Activated CD4-positive, alpha-beta T cell treated with anti-CD3 and anti-CD28 coated beads, Interleukin-2, amount 50 U/mL, for 48 hours (primary cell): ENCODE measurements around the gene LTBP3.

Experiments used
- DNase-seq, 2 experiments: peaks; one replicate each; pipeline ENCODE4 v3.0.0-alpha.2; 2020

The LTBP3 gene

DNA sequence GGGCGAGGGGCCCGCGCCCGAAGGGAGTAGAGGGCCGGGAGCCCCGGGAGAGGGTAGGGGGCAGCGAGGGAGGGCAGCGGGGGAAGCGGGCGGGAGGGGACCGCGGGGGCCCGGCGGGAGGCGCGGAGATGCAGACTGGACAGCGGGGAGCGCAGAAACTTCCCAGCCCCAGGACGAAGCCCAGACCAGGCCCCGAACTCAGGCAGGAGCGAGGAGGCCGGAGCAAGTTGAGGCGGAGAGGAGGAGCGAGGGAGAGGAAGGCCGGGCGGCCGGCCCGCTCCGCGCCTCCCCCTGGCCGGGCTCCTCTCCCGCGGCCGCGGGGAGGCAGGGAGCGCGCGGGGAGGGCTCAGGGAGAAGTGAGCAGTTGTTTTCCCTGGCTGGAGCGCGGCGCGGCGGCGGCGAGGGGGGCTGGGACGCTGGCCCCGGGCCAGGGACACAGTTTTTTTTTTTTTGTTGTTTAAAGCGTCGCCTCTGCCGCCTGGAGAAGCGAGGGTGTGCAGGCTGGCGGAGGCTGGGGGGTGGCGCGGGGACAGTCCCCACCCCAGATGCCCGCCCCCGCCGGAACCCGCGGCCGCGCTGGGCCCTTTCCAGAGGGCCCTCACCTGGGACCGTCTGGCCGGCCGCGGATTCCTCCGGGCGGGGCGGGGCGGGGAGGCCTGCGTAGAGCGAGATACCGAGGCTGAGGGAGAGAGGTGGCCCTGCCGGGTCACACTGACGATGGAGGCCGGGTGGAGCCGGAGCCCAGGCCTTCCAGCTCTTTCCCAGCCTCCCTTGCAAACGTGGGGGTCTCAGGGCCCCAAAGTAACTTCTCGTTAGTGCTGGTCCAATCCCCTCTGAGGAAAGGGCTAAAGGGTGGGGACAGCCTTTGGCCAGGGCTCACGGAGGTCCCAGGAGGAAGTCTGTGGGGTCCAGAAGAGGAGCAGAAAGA is at the start of gene LTBP3:
Gene LTBP3 (minus strand): TSS at position 358 of the 928 bp plus-strand sequence. CDS start 400 bp downstream, outside the sequence.
- DNase-seq, result peak; percentile 56 to 64

DNA sequence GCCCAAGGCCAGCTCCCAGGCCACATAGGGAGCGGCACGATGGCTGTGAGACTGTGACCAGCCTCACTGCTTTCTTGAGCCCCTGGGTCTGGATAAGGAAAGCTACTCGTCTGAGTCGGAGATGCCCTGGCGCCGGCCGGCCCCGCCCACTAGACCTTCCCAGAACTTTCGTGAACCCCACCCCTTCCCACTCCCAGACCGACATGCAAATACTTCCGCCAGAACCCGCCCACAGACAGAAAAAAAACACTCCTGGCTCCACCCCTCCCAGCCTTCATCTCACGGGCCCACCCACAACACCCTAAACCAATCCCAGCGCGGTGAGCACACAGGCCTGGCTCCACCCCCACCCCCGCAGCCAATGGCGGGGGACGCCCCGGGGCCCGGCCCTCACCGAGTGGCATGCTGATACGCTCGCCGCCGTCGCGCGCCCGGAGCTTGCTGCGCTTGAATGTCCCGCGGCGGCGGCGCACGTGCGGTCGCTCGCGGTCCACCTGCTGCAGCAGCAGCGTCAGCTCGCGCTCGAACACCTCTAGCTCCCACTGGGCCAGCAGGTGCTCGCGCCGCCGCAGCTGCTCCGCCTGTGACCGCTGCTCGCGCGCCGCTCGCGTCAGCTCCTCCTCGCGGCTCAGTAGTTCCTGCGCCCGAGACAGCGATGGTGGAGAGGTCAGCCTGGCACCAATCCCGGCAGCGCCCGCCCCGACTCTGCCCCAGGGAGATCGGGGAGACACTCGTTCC is 48.9 kb upstream of the LTBP3 start:
- DNase-seq, result peak in 1 of 2 experiments; percentile 23

DNA sequence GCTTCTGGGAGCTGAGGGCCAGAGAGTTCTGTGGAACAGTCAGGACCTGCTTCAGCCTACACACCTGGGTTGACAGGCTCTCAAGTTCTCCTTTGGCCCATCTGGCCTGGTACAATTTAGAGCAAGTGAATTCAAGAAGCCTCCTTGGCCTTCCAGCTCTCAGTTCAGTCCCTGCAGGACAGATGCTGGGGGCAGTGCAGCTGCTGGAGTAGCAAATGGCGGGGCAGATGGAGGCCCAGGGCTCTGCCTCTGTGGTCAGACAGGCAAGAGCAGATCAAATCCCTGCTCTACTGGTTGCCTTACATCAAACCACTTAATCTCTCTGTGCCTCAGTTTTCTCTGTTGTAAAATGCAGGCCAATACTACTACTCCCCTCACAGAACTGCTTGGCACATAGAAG is 46.1 kb upstream of the LTBP3 start:
- no peak for DNase-seq

DNA sequence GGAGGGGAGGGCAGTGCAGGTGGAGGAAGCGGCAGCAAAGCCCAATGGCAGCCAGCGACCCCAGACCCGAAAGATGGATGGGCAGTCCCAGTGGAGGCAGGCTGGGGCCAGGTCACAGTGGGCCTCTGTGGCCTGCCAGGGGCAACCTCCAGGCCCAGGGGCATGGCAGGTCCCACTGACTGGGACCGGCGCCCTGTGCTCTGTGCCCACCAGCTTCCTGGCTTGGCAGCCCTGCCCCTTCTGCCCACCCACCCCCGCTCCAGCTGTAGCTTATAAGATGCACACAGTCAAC is 41.7 kb upstream of the LTBP3 start:
- DNase-seq, result no peak

DNA sequence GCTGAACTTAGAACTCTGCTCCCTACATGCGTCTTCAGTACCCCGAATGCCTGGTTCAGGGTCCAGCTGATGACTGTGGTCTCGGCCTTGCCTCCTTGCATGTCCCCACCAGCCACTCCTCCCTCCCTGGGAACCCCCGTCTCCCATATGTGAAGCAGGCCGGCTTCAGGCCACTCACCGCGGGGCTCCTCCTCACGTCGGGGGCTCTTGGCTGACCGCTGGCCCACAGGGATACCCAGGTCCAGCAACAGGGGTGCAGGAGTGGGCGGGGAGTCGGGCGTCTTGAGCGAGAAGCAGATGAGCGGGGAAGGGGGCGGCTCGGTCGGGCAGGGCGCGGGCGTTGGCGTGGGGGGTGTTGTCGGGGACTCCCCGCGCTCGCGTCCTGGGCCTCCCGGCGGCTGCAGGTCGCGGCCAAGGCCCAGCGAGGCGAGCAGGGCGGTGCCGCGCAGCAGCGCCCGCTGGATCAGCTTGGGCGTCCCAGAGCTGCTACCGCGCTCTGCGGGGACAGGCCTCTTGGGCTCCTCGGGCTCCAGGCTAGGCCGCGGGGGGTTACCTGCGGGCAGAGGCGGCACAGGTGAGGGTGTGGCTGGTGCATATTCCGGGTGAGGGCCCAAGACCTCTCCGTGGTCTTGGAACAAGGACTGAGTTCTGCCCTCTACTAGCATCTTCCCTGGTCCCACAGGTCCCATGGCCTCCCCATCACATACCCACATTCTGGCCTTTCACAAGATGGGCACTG is 41.2 kb upstream of the LTBP3 start:
- no peak for DNase-seq

GRCh38 chr11:65598258-65598699 is 40.1 kb upstream of the LTBP3 start:
- no peak for DNase-seq

GRCh38 chr11:65596520-65596919 is 38.4 kb upstream of the LTBP3 start:
- DNase-seq, result no peak

DNA sequence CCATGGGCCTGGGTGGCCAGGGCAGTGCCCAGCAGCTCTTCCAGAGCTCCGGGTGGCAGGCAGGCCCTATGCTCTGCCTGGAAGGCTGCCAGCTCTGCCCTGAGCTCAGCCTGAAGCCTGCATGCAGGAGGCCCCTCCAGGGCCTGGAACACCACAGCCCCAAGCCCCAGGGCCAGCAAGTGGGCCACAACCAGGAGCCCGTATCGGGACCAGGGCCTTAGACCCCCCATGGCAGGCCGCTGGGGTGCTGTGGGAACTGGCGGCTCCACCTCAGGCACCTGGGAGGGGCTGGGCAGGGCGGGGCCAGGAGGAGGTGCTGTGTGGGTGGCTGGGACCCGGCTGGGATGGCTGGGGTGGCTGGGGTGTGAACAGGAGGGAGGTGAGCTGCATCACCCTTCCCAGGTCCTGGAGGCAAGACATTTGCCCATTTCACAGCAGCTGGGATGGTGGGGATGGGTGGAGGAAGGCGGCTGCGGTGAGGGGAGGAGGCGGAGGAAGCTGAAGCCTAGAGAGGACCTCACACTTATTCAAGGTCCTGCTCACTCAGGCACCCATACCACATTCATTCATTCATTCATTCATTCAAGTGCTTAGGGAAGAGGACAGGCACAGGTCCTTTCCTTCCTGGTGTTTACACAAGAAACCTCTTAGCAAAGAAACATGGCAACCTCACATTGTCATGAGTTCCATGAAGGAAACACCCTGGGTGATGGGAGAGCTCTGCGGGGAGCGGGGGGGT is 37.6 kb upstream of the LTBP3 start, which contains the start of gene KCNK7:
Gene KCNK7 (minus strand): TSS at position 258 of the 739 bp plus-strand sequence. CDS start 28 bp downstream, at position 230.
- DNase-seq, result no peak

DNA sequence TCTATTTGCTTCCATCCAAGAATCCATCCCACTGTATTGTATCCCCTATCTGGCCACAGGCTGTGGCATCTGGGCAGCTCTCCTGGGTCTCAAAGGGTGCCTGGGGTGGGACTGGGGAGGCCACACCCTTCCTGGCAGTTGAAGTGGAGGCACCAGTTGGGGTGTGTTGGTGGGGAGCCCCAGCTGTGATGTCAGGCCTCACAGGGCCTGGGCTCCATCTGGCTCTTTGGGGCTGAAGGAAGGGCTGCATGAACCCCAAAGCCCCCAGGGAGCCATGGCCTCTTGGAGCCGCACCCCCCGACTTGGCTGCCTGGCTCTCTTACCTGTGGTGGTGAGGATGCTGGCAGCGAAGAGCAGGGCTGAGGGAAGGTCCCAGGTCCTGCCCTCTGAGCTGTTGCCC is 37.0 kb upstream of the LTBP3 start:
- DNase-seq, result no peak

GRCh38 chr11:65593518-65594414 is 35.6 kb upstream of the LTBP3 start:
- DNase-seq, result peak; percentile 48 to 58

DNA sequence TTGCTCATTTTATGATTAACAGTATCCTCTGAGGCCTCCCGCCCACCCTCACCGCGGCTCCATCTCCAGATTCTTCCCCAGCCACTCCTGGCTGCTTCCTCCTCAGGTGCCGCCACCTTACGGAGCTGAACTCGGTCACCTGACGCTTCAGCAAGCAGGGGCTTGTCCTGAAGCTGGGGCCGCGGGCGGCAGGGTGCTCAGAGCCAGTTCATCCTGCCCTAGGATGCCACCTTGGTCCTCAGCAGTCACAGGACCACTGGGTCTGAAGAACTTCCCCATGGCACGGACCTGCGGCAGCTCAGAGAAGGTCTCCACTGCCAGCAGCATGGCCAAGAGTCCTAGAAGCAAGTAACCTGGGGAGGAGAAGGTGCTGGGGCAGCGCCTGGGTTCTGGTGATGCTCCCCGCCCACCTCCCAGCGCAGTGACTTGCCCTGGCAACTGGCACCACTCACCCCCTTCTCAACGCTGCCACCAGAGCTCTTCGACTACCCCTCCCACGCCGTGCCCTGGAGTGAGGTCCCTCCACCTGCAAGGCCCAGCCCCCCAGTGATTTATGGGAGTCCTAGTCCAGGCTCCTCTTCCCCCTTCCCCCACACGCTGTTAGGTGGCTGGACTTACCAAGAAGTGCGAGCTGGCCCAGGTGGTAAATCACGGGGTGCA is 34.8 kb upstream of the LTBP3 start:
- DNase-seq, result no peak

DNA sequence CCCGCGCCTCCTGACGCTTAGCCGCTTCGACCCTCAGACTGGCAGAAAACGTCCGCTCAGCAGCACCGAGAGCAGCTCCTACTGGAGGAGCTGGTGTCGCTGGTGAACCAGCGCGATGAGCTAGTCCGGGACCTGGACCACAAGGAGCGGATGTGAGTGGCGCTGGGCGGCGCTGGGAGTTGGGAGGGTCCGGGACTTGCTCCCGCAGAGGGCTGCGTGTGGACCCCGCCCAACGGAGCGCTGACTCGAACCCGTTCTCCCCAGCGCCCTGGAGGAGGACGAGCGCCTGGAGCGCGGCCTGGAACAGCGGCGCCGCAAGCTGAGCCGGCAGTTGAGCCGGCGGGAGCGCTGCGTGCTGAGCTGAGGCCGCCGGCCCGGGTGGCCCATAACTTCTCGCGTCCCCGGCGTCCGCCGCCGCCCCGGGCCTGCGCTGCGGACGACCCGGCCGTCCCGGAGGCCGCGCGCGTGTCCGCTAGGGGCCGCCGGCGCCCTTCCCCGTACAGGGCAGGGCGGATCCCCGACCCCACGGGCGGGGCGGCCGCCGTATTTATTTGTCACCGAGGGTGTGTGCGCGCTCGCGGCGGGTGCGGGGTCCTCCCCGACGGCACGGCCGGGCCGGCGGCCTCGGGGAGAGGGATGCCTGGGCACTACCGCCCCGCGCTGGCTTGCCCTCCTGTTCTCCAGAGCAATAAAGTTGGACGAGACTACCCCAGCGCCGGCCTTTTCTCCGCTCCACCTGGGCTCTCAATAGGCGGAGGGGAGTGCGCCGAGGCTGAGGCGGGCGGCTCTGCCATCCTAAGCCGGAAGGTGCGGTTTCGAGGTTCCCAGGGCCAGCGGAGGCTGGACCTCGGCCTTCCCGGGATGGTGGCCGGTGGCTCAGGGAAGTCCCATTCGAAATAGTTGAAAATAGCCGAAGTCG is 34.0 kb upstream of the LTBP3 start:
- DNase-seq, result no peak

DNA sequence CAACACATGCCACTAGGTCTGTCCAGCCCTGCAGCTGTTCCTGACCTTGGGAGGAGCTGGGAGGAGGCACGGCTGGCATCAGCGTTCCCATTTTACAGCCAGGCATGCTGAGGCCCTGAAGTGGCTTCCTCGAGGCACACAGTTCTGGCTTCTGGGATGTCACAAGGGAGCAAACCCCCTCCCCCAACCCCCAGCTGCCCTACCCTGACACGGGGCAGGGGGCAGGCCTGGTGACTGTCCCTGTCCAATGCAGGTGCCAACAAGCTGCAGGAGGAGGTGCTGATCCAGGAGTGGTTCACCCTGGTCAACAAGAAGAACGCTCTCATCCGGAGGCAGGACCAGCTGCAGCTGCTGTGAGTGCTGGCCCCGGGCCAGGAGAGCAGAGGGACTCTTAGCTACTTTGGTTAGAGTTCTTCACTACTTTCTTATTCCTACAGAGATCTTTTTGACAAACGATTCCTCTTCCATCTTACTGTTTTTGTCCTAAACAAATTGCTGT is 32.1 kb upstream of the LTBP3 start:
- DNase-seq, result no peak

- peak in 1 of 2 experiments; percentile 33 for DNase-seq
Observed at GRCh38 chr11:65589444-65590239, 31.5 kb upstream of the LTBP3 start.

DNA sequence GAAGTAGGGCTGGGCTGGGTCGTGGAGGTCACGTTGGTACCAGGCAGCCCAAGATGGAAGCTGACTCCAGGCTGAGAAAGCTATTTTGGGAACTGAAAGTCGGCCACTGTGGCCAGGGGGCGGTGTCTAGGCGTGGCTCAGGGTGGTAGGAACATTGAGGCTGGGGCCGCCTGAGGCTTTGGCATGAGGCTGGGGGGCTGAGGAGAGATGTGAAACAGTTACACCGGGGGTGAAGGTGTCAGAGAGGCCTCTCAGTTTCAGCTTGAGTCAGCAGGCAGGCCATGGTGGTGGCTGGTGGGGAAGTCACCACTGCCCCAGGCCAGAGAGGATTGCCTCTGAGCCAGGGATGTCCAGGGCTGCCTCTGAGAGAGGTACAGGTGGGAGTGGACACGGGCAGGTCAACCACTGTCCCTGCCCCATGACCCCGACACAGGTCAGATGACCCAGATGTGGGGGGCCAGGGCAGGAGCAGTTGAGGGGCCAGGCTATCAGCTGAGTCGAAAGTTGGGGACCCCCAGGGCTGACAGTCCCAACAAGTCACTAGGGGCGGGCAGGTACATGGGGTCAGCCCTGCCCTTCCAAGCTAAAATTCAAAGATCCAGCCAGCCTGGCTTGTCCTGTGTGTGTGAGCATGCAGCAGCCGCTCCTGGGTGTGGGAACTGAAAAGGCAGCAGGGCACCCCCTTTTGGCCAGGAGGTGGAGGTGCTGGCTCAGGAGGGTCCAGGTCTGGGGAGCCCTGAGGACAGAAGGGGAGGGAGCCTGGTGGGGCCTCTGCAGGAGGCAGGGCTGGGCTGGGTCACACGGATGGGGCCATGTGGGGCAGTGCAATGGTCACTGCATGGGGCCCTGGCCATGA is 30.3 kb upstream of the LTBP3 start:
- DNase-seq, result peak; percentile 79 to 87

DNA sequence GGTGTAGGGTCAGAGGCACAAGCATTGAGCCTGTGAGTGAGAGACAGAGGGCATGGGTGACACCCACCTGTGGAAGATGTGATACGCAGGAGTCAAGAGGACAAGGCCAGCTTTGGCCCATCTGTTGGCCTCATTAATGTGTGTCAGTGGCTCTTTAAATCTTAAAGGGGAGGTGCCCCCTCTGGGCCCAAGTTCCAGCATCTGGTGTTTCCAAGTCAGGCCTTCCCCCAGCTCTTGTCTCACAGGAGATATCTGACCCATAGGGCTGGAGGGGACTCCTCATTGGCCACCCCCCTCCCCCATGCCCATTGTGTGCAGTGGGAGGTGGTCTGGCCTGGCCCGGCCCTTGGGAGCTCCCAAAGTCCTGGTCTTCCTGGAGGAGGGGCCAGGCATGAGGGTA is 28.5 kb upstream of the LTBP3 start:
- DNase-seq, result no peak

GRCh38 chr11:65586247-65586630 is 28.1 kb upstream of the LTBP3 start:
- no peak for DNase-seq
